ENCODE measurements around the gene CNKSR2.

GRCh38 chrX:21437036-21437435 lies 62.8 kb downstream of the CNKSR2 start:
- TF ChIP-seq CTCF (IDR thresholded peaks at IDR 0.05) (no peak), POLR2AphosphoS5 (IDR thresholded peaks at IDR 0.05) (no peak), EP300 (IDR thresholded peaks at IDR 0.05) (no peak), POLR2A (IDR thresholded peaks at IDR 0.05) (no peak)
